ENCODE results near the gene RUVBL1. TPM values are rescaled to one million over a fixed set of nuclear protein-coding genes. Genes with fewer than 3 reads are reported as not detected.

Gene RUVBL1
- total RNA-seq, 1 donor from 2014 or later = 68.7 TPM

DNA sequence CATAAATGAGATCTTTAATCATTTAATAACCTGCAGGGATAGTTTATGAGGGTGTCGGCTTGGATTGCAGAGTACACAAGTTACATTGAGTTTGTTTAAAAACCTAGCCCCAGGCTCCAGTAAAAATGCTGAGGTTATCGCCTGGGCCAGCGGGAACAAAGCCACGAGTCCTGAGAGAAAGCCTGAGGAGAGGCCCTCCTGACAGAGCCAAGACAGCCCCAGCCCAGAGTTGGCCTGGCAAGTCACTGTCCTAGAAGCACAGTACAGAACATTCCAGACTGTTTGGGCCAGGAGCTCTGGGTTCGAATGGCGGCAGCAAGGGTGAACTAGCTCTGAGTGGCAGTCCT, 39.0 kb downstream of the RUVBL1 start:
- H3K36me3 ChIP-seq (ENCODE audit: control insufficient read depth, insufficient read depth, low read length) = peaks cover 1% of the 10 kb centered on the region
- H3K27me3 ChIP-seq (ENCODE audit: control insufficient read depth, insufficient read depth, low read length) = no peaks in the 10 kb centered on the region
- DNase-seq (ENCODE audit: low read depth) = no peak
- TF ChIP-seq CTCF (IDR thresholded peaks at IDR 0.05; ENCODE audit: insufficient read depth, low read length, poor library complexity, severe bottlenecking) = no peak
- H3K4me3 ChIP-seq (ENCODE audit: low read depth, low read length) = no peak overlapping the region

DNA sequence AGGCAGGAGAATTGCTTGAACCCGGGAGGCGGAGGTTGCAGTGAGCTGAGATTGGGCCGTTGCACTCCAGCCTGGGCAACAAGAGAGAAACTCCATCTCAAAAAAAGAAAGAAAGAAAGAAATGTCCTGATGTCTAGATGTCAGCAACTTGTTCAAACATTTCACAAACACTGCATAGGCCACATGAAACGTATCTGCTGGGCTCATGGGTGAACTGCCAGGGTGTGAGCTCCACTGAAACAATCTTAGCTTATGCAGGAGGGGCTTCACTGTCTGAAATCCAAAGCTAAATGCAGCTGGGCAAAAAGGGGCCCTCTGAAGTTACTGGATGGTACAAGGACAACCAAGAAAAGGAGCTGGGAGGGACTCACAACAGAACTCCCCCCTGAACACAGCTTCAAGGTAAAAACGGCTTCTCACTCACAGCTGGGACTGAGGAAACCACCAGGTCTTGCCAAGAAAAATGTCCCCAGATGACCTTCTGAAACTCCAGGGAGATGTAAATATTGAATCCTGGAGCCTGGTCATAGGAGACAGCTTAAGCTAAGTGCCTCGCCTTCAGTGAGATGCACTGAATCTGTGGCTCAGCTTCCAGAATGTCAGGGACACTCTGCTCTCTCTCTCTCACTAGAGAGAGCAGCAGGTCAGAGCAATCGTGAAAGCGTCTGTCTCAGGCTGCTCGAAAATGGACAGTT, 39.5 kb downstream of the RUVBL1 start:
- H3K27me3 ChIP-seq (ENCODE audit: control insufficient read depth, insufficient read depth, low read length) = no peaks in the 10 kb centered on the region
- DNase-seq (ENCODE audit: low read depth) = no peak
- TF ChIP-seq CTCF (IDR thresholded peaks at IDR 0.05; ENCODE audit: insufficient read depth, low read length, poor library complexity, severe bottlenecking) = no peak
- no peak overlapping the region for H3K4me3 ChIP-seq (ENCODE audit: low read depth, low read length)
- peaks cover 2% of the 10 kb centered on the region for H3K36me3 ChIP-seq (ENCODE audit: control insufficient read depth, insufficient read depth, low read length)

- no peak for DNase-seq (ENCODE audit: low read depth)
- Histone ChIP-seq H3K36me3 (ENCODE audit: control insufficient read depth, insufficient read depth, low read length) (peaks cover 2% of the 10 kb centered on the region), H3K4me3 (ENCODE audit: low read depth, low read length) (no peak overlapping the region), H3K27me3 (ENCODE audit: control insufficient read depth, insufficient read depth, low read length) (no peaks in the 10 kb centered on the region)
- TF ChIP-seq CTCF (IDR thresholded peaks at IDR 0.05; ENCODE audit: insufficient read depth, low read length, poor library complexity, severe bottlenecking) = no peak
Measured at GRCh38 chr3:128083396-128083795, 40.2 kb downstream of the RUVBL1 start.

DNA sequence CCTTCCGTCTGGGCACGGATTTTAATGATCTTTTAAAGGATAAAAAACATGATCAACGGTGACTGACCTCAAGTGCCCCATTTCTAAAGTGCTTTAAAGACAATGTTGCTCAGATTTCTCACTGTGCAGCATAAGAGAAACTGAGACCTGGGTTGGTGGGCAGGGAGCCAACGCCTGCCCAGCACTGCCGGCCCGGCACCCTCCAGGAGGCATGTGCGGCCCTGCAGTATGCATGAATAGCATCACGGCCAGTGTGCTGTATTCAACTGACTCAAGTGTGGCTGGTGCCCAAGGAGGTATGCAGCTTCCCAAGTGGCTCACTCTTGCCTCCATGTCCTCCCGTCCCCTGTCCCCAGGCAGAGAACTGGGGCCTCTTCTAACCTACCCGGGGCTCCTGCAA, 41.1 kb downstream of the RUVBL1 start:
- Histone ChIP-seq H3K36me3 (ENCODE audit: control insufficient read depth, insufficient read depth, low read length) (peaks cover 2% of the 10 kb centered on the region), H3K27me3 (ENCODE audit: control insufficient read depth, insufficient read depth, low read length) (no peaks in the 10 kb centered on the region), H3K4me3 (ENCODE audit: low read depth, low read length) (no peak overlapping the region)
- no peak for TF ChIP-seq CTCF (IDR thresholded peaks at IDR 0.05; ENCODE audit: insufficient read depth, low read length, poor library complexity, severe bottlenecking)
- DNase-seq (ENCODE audit: low read depth) = no peak

DNA sequence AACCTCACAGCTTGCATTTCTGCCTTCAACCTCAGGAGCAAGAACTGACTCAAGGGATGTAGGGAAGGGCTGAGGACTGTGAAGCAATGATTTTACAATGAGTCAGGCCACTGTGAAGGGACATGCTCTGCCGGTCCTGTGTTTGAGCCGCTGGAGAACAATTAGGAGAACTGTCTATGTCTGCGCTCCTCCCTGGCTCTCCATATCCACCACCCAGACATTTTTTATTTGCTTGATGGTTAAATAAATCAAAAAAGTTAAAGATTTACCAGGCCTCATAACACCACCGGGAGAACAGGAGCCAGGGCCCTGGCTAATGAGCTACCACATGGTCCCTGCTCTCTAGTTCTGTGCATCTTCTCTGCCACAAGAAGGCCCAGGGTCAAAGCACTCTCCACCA, 41.8 kb downstream of the RUVBL1 start:
- Histone ChIP-seq H3K36me3 (ENCODE audit: control insufficient read depth, insufficient read depth, low read length) (peaks cover 2% of the 10 kb centered on the region), H3K4me3 (ENCODE audit: low read depth, low read length) (no peak overlapping the region), H3K27me3 (ENCODE audit: control insufficient read depth, insufficient read depth, low read length) (no peaks in the 10 kb centered on the region)
- peak; percentile 78 for DNase-seq (ENCODE audit: low read depth)
- no peak for TF ChIP-seq CTCF (IDR thresholded peaks at IDR 0.05; ENCODE audit: insufficient read depth, low read length, poor library complexity, severe bottlenecking)

GRCh38 chr3:128081226-128081625, 42.4 kb downstream of the RUVBL1 start:
- H3K27me3 ChIP-seq (ENCODE audit: control insufficient read depth, insufficient read depth, low read length) = peaks cover 5% of the 10 kb centered on the region
- H3K36me3 ChIP-seq (ENCODE audit: control insufficient read depth, insufficient read depth, low read length) = peaks cover 2% of the 10 kb centered on the region
- no peak for TF ChIP-seq CTCF (IDR thresholded peaks at IDR 0.05; ENCODE audit: insufficient read depth, low read length, poor library complexity, severe bottlenecking)
- no peak for DNase-seq (ENCODE audit: low read depth)
- no peak overlapping the region for H3K4me3 ChIP-seq (ENCODE audit: low read depth, low read length)
